B cell (primary cell): ENCODE results near the gene NBEA. TPM values are rescaled to one million over a fixed set of nuclear protein-coding genes. Genes with fewer than 3 reads are reported as not detected.

Experiments
- ATAC-seq: fragments of 200-7000 bp; cut with Tn5 transposase; one replicate; pipeline ENCODE4 v1.10.0; 2021; ENCODE audit warnings: low read depth, mild to moderate bottlenecking, moderate number of reproducible peaks, moderate library complexity
- CTCF ChIA-PET: fragments of 350-600 bp; sonication (Branson Sonifier 250); formaldehyde crosslinking; loops from one replicate; lab custom pipeline; 2021; ENCODE audit warnings: antibody characterized with exemption, inconsistent platforms; lab: Charles Lee
- POLR2A ChIA-PET: fragments of 350-600 bp; sonication (Branson Sonifier 250); formaldehyde crosslinking; loops from one replicate; lab custom pipeline; 2021; ENCODE audit warnings: antibody characterized with exemption; lab: Charles Lee
- DNase-seq: peaks from one replicate; pipeline ENCODE4 v3.0.0; 2013
- H2AFZ ChIP-seq: 2 replicates; pipeline ENCODE4 v1.6.1; 2012; ENCODE audit warnings: mild to moderate bottlenecking, low read depth, low read length; ENCODE audit not compliant: insufficient read depth, poor library complexity, severe bottlenecking
- H3K27ac ChIP-seq, 2 donors: 1 replicate in 1 of 2; 2 replicates in 1 of 2; pipeline ENCODE4 v1.5.1; 2012 to 2013; ENCODE audit warnings: low read length in 2 of 2, mild to moderate bottlenecking in 2 of 2, moderate library complexity in 1 of 2
- H3K27me3 ChIP-seq, 4 experiments: fragments of 200-600 bp in 1 of 4; sonication (generic) in 1 of 4; replicated peaks in 1 of 4; 1 replicate in 2 of 4; 2 replicates in 2 of 4; pipeline versions ENCODE4 v1.6.1 to v1.7.0; 2013 to 2016; ENCODE audit warnings: low read length in 3 of 4, mild to moderate bottlenecking in 2 of 4, mixed read lengths in 1 of 4, moderate library complexity in 1 of 4; ENCODE audit not compliant: insufficient read depth in 4 of 4, control insufficient read depth in 3 of 4; ENCODE audit errors: control extremely low read depth in 1 of 4
- H3K36me3 ChIP-seq, 2 experiments: replicated peaks in 1 of 2; 1 replicate in 1 of 2; 2 replicates in 1 of 2; pipeline versions ENCODE4 v1.6.1 to v1.7.1; 2013; ENCODE audit warnings: low read length in 1 of 2; ENCODE audit not compliant: insufficient read depth in 2 of 2, control insufficient read depth in 1 of 2; ENCODE audit errors: control extremely low read depth in 1 of 2, extremely low read depth in 1 of 2
- H3K4me1 ChIP-seq, 2 donors: fragments of 200-600 bp in 1 of 2; sonication (generic) in 1 of 2; 1 replicate in 1 of 2; 2 replicates in 1 of 2; pipeline versions ENCODE4 v1.5.1 to v1.6.1; 2013 to 2017; ENCODE audit warnings: low read length in 2 of 2; ENCODE audit not compliant: control insufficient read depth in 2 of 2, insufficient read depth in 2 of 2
- H3K4me2 ChIP-seq: replicated peaks from 2 replicates; pipeline ENCODE3; 2012; ENCODE audit warnings: mild to moderate bottlenecking, low read depth, low read length; ENCODE audit not compliant: poor library complexity, severe bottlenecking
- H3K4me3 ChIP-seq, 5 experiments: fragments of 200-600 bp in 1 of 5; sonication (generic) in 1 of 5; 1 replicate in 3 of 5; 2 replicates in 2 of 5; pipeline versions ENCODE4 v1.5.1 to v1.7.0; 2011 to 2016; ENCODE audit warnings: low read length in 4 of 5, mild to moderate bottlenecking in 4 of 5, low read depth in 2 of 5, control low read depth in 1 of 5, moderate library complexity in 1 of 5; ENCODE audit not compliant: insufficient read depth in 1 of 5; ENCODE audit errors: control extremely low read depth in 1 of 5, extremely low read depth in 1 of 5
- H3K79me2 ChIP-seq: fragments of 200-600 bp; sonication (generic); one replicate; pipeline ENCODE4 v1.6.0; 2016; ENCODE audit warnings: low read length; ENCODE audit not compliant: control insufficient read depth, insufficient read depth
- H3K9ac ChIP-seq: fragments of 200-600 bp; sonication (generic); 2 replicates; pipeline ENCODE4 v1.6.1; 2017; ENCODE audit warnings: mild to moderate bottlenecking, low read length, moderate library complexity
- H3K9me3 ChIP-seq, 3 donors: one replicate each; pipeline versions ENCODE4 v1.6.1 to v1.7.1; 2013; ENCODE audit warnings: low read length in 2 of 3; ENCODE audit not compliant: control insufficient read depth in 2 of 3, insufficient read depth in 1 of 3; ENCODE audit errors: control extremely low read depth in 1 of 3
- H4K20me1 ChIP-seq: 2 replicates; pipeline ENCODE4 v1.6.0; 2012; ENCODE audit warnings: mild to moderate bottlenecking, low read length; ENCODE audit not compliant: insufficient read depth, control insufficient read depth, poor library complexity, severe bottlenecking
- H3K27ac Mint-ChIP-seq: one replicate; pipeline ENCODE4 v1.8.0; 2021; ENCODE audit warnings: mixed read lengths
- H3K27me3 Mint-ChIP-seq: one replicate; pipeline ENCODE4 v1.8.0; 2021; ENCODE audit warnings: mixed read lengths
- H3K4me1 Mint-ChIP-seq: one replicate; pipeline ENCODE4 v1.8.0; 2021; ENCODE audit warnings: mixed read lengths
- H3K4me3 Mint-ChIP-seq: one replicate; pipeline ENCODE4 v1.8.0; 2021; ENCODE audit warnings: mixed read lengths
- H3K9me3 Mint-ChIP-seq: one replicate; pipeline ENCODE4 v1.8.0; 2022; ENCODE audit warnings: mixed read lengths; ENCODE audit not compliant: insufficient read depth
- EZH2 ChIP-seq: IDR thresholded peaks from 2 replicates; pipeline ENCODE4 v1.6.1; 2012; ENCODE audit warnings: borderline replicate concordance, low read depth, mild to moderate bottlenecking, moderate library complexity, low read length; ENCODE audit not compliant: insufficient read depth, poor library complexity, severe bottlenecking
- WGBS: methylation state at CpG from one replicate; pipeline ENCODE4 v1.1.5; 2013; ENCODE audit warnings: missing lambda C conversion rate; ENCODE audit not compliant: insufficient coverage; 5-methylcytosine and 5-hydroxymethylcytosine counted together
- intact Hi-C: fragments of 100-400 bp; cut with micrococcal nuclease; formaldehyde crosslinking; loops from one replicate; pipeline ENCODE4 v1.10.0; 2022
- polyA plus RNA-seq: library from polyadenylated mRNA; depleted of rRNA; stranded (reverse); fragments of >200 nt; gene quantifications from 2 replicates; pipeline ENCODE4 v1.2.3, GENCODE V29; 2012
- total RNA-seq, 2 donors: library from RNA; stranded (reverse); fragments of 120-200 nt in 1 of 2; gene quantifications; 1 replicate in 1 of 2; 2 replicates in 1 of 2; pipeline versions ENCODE4 v1.2.3 to v1.2.4, GENCODE V29; 2013 to 2022
- TF ChIP-seq, protein P1 (sequence below): fragments of 200-600 bp; IDR thresholded peaks from one replicate; pipeline ENCODE4 v1.8.0; 2022; ENCODE audit warnings: antibody characterized with exemption, mild to moderate bottlenecking

Gene NBEA
- total and polyA plus RNA-seq, 2 donors (not counting 1 experiment from before 2014, with no cell fraction given): 1.5 to 10.7 TPM

DNA sequence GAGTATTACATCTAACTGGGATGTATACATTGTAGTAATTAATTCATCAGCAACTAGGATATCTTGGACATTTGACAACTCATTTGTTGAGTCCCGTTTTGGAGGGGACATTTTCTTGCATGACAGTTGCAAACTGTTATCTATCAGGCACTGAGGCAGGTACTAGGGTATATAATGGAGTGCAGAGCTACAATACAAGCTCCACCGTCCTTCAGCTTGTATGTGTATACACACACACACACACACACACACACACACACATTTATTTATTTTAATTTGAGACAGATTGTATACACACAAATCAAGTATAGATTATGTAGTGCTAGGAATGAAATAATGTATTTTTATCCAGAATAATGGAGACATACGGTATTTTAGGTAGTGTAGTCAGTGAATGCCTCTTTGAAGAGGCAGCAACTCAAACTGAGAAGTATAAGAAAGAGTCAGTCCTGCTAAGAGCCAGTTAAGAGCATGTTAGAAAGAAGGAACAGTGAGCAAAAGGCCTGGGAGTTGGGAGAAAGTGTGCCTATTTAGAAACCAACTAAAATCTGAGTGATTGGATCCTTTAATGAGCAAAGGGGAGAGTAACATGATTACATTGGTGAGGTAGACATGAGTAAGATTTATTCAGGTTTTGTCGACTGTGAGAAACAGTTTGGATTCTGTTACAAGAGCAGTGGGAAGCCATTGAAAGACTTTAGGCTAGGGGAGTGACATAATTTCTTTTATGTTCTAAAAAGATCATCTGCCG, 74.5 kb downstream of the NBEA start:
- H3K4me3 Mint-ChIP-seq: no peak overlapping the region
- no peak for ATAC-seq
- Histone ChIP-seq H3K4me3 (no peak overlapping the region), H3K27me3 (no peaks in the 10 kb centered on the region), H3K9ac (no peak overlapping the region), H3K4me1 (no peaks in the 10 kb centered on the region), H3K79me2 (no peaks in the 10 kb centered on the region), H3K4me2 (no peak overlapping the region), H3K9me3 (no peaks in the 10 kb centered on the region), H4K20me1 (no peaks in the 10 kb centered on the region), H3K27ac (no peak overlapping the region), H2AFZ (no peak overlapping the region), H3K36me3 (no peaks in the 10 kb centered on the region)
- no peaks in the 10 kb centered on the region for H3K27me3 Mint-ChIP-seq
- 91% methylated on average over 3 of the region's 5 CpGs for WGBS
- DNase-seq: no peak
- no peak for TF ChIP-seq EZH2
- TF ChIP-seq, protein P1, sequence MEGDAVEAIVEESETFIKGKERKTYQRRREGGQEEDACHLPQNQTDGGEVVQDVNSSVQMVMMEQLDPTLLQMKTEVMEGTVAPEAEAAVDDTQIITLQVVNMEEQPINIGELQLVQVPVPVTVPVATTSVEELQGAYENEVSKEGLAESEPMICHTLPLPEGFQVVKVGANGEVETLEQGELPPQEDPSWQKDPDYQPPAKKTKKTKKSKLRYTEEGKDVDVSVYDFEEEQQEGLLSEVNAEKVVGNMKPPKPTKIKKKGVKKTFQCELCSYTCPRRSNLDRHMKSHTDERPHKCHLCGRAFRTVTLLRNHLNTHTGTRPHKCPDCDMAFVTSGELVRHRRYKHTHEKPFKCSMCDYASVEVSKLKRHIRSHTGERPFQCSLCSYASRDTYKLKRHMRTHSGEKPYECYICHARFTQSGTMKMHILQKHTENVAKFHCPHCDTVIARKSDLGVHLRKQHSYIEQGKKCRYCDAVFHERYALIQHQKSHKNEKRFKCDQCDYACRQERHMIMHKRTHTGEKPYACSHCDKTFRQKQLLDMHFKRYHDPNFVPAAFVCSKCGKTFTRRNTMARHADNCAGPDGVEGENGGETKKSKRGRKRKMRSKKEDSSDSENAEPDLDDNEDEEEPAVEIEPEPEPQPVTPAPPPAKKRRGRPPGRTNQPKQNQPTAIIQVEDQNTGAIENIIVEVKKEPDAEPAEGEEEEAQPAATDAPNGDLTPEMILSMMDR: no peak
- intact Hi-C loops: no loop called here
- ChIA-PET POLR2A (no interaction called here), CTCF (no interaction called here)
- H3K4me1 Mint-ChIP-seq: peaks cover 8% of the 10 kb centered on the region
- no peak overlapping the region for H3K27ac Mint-ChIP-seq
- peaks cover 3% of the 10 kb centered on the region for H3K9me3 Mint-ChIP-seq

DNA sequence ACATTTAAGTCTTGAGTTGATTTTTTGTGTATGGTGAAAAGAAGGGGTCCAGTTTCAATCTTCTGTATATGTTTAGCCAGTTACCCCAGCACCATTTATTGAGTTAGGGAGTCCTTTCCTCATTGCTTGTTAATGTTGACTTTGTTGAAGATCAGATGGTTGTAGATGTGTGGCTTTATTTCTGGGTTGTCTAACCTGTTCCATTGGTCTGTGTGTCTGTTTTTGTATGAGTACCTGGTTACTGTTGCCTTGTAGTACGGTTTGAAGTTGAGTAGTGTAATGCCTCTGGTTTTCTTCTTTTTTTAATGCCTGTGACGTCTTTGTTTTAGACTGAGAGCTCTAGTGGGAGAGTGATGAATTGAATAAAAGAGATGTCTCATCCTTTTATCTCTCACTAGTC, 83.2 kb downstream of the NBEA start:
- Histone ChIP-seq H3K27me3 (no peaks in the 10 kb centered on the region), H3K9me3 (peaks cover 3 to 6% (median 4%) of the 10 kb centered on the region in 3 donors), H3K79me2 (no peaks in the 10 kb centered on the region), H3K4me2 (no peak overlapping the region), H3K4me3 (no peak overlapping the region), H4K20me1 (no peaks in the 10 kb centered on the region), H3K36me3 (no peaks in the 10 kb centered on the region), H3K27ac (no peak overlapping the region), H2AFZ (no peak overlapping the region), H3K9ac (no peak overlapping the region), H3K4me1 (no peaks in the 10 kb centered on the region)
- intact Hi-C loops: no loop called here
- ChIA-PET CTCF (no interaction called here), POLR2A (no interaction called here)
- H3K4me1 Mint-ChIP-seq: no peaks in the 10 kb centered on the region
- no peak overlapping the region for H3K27ac Mint-ChIP-seq
- TF ChIP-seq, protein P1: no peak
- no peak for TF ChIP-seq EZH2
- H3K27me3 Mint-ChIP-seq: no peaks in the 10 kb centered on the region
- H3K9me3 Mint-ChIP-seq: peaks cover 32% of the 10 kb centered on the region
- 86% methylated on average over 1 of the region's 2 CpGs for whole genome bisulfite sequencing
- H3K4me3 Mint-ChIP-seq: no peak overlapping the region
- ATAC-seq: no peak
- DNase-seq: no peak
